Mesodermal cell (in vitro differentiated cells): ENCODE data around the gene RHO. TPM values are rescaled to one million over a fixed set of nuclear protein-coding genes. Genes with fewer than 3 reads are reported as not detected.
A peak's percentile ranks its signal among the peaks of the same experiment; 100 is the strongest.
"Not testable (repeated sequence)": the region's sequence is repeated elsewhere in the genome, so short reads cannot be mapped to it uniquely, and the experiment has no call there.

Experiments
- H3K27ac ChIP-seq: 2 replicates; pipeline ENCODE4 v1.7.0; 2013; ENCODE audit warnings: mild to moderate bottlenecking, low read depth, low read length, moderate library complexity; ENCODE audit not compliant: severe bottlenecking
- H3K36me3 ChIP-seq: 2 replicates; pipeline ENCODE4 v1.7.1; 2013; ENCODE audit warnings: mild to moderate bottlenecking, low read length, moderate library complexity; ENCODE audit not compliant: control insufficient read depth, insufficient read depth
- H3K4me1 ChIP-seq: one replicate; pipeline ENCODE4 v1.7.1; 2013; ENCODE audit warnings: mild to moderate bottlenecking, low read length; ENCODE audit not compliant: insufficient read depth, control insufficient read depth, poor library complexity, severe bottlenecking
- H3K4me3 ChIP-seq: 2 replicates; pipeline ENCODE4 v1.7.0; 2013; ENCODE audit warnings: low read length, control low read depth, mild to moderate bottlenecking; ENCODE audit not compliant: insufficient read depth, poor library complexity, severe bottlenecking; ENCODE audit errors: extremely low read depth
- H3K9me3 ChIP-seq: 2 replicates; pipeline ENCODE4 v1.7.1; 2013; ENCODE audit warnings: mild to moderate bottlenecking, low read length, moderate library complexity; ENCODE audit not compliant: control insufficient read depth
- WGBS, 2 experiments: methylation state at CpG; one replicate each; pipeline ENCODE4 v1.1.5; 2013; ENCODE audit warnings: missing lambda C conversion rate in 2 of 2; ENCODE audit not compliant: insufficient coverage in 2 of 2; 5-methylcytosine and 5-hydroxymethylcytosine counted together
- polyA plus RNA-seq, 2 experiments: library from polyadenylated mRNA; stranded (reverse); fragments of 50-300 nt; gene quantifications; one replicate each; pipeline ENCODE4 v1.2.3, GENCODE V29; 2013

Gene RHO
- not detected for polyA plus RNA-seq (2013, experiment 1 of 2)
- polyA plus RNA-seq (2013, experiment 2 of 2), result not detected

GRCh38 chr3:129528589-129529100, at the start of gene RHO:
TSS of gene RHO (plus strand) at chr3:129528639. CDS start at chr3:129528734, 95 bp downstream.
- H3K36me3 ChIP-seq, result no peaks in the 10 kb centered on the region
- WGBS, 2 experiments, result 94 to 97% methylated on average over 17 of the region's 18 CpGs
- H3K27ac ChIP-seq, result no peak within 1 kb of the TSS
- peaks cover 9% of the 10 kb centered on the region for H3K4me1 ChIP-seq
- H3K9me3 ChIP-seq, result no peaks in the 10 kb centered on the region
- H3K4me3 ChIP-seq, result no peak within 1 kb of the TSS

GRCh38 chr3:129481225-129481765, 47.1 kb upstream of the RHO start:
- H3K4me3 ChIP-seq, H3K9me3 ChIP-seq: not testable (repeated sequence)
- Histone ChIP-seq H3K4me1 (peaks cover 24% of the 10 kb centered on the region), H3K27ac (peak overlapping the region; percentile 33), H3K36me3 (peaks cover 36% of the 10 kb centered on the region)
- 85 to 100% methylated on average over 1 to 3 of the region's 11 CpGs for WGBS, 2 experiments

- H3K27ac ChIP-seq, result peak overlapping the region; percentile 36
- 89 to 92% methylated on average over 8 to 12 of the region's 12 CpGs for WGBS, 2 experiments
- H3K9me3 ChIP-seq, result no peaks in the 10 kb centered on the region
- H3K36me3 ChIP-seq, result peaks cover 34% of the 10 kb centered on the region
- peaks cover 30% of the 10 kb centered on the region for H3K4me1 ChIP-seq
- no peak overlapping the region for H3K4me3 ChIP-seq
These were observed 46.6 kb upstream of the RHO start for GRCh38 chr3:129481766-129482332.

GRCh38 chr3:129482721-129483120, 45.7 kb upstream of the RHO start:
- H3K4me1 ChIP-seq, result peaks cover 36% of the 10 kb centered on the region
- no peaks in the 10 kb centered on the region for H3K9me3 ChIP-seq
- H3K4me3 ChIP-seq, result no peak overlapping the region
- H3K36me3 ChIP-seq, result peaks cover 27% of the 10 kb centered on the region
- 86% methylated on average over 1 of the region's 1 CpG; no CpG with 5 or more reads in 1 of the 2 experiments for WGBS, 2 experiments
- no peak overlapping the region for H3K27ac ChIP-seq

GRCh38 chr3:129483870-129484269, 44.6 kb upstream of the RHO start:
- no peak overlapping the region for H3K4me3 ChIP-seq
- peaks cover 21% of the 10 kb centered on the region for H3K36me3 ChIP-seq
- no peaks in the 10 kb centered on the region for H3K9me3 ChIP-seq
- peaks cover 37% of the 10 kb centered on the region for H3K4me1 ChIP-seq
- no peak overlapping the region for H3K27ac ChIP-seq
- WGBS, 2 experiments, result 69 to 73% methylated on average over 8 of the region's 8 CpGs

GRCh38 chr3:129485146-129485545, 43.3 kb upstream of the RHO start:
- not testable (repeated sequence) for H3K36me3 ChIP-seq, H3K27ac ChIP-seq, H3K9me3 ChIP-seq, H3K4me3 ChIP-seq
- 90 to 100% methylated on average over 2 to 4 of the region's 6 CpGs for WGBS, 2 experiments
- peaks cover 37% of the 10 kb centered on the region for H3K4me1 ChIP-seq

- WGBS, 2 experiments, result 80 to 83% methylated on average over 9 to 10 of the region's 11 CpGs
- Histone ChIP-seq H3K9me3 (no peaks in the 10 kb centered on the region), H3K4me3 (no peak overlapping the region), H3K4me1 (peaks cover 43% of the 10 kb centered on the region), H3K36me3 (peaks cover 4% of the 10 kb centered on the region), H3K27ac (no peak overlapping the region)
These were observed 42.4 kb upstream of the RHO start for GRCh38 chr3:129485721-129486663.

- Histone ChIP-seq H3K9me3 (no peaks in the 10 kb centered on the region), H3K27ac (no peak overlapping the region), H3K4me3 (no peak overlapping the region), H3K36me3 (peaks cover 7% of the 10 kb centered on the region), H3K4me1 (peaks cover 45% of the 10 kb centered on the region)
- WGBS, 2 experiments, result 100% methylated on average over 2 of the region's 2 CpGs; no CpG with 5 or more reads in 1 of the 2 experiments
These were observed 41.8 kb upstream of the RHO start for GRCh38 chr3:129486664-129487035.

GRCh38 chr3:129487183-129487867, 41.1 kb upstream of the RHO start:
- peaks cover 41% of the 10 kb centered on the region for H3K4me1 ChIP-seq
- H3K27ac ChIP-seq, result no peak overlapping the region

GRCh38 chr3:129487868-129488335, 40.5 kb upstream of the RHO start:
- Histone ChIP-seq H3K36me3 (peaks cover 14% of the 10 kb centered on the region), H3K4me1 (peaks cover 39% of the 10 kb centered on the region)
- H3K27ac ChIP-seq, H3K4me3 ChIP-seq, H3K9me3 ChIP-seq: not testable (repeated sequence)
- 81 to 88% methylated on average over 3 to 4 of the region's 4 CpGs for WGBS, 2 experiments

More at GRCh38 chr3:129487183-129487867, 41.1 kb upstream of the RHO start:
- no peak overlapping the region for H3K4me3 ChIP-seq
- H3K36me3 ChIP-seq, result peaks cover 10% of the 10 kb centered on the region
- 90 to 98% methylated on average over 13 of the region's 13 CpGs for WGBS, 2 experiments
- no peaks in the 10 kb centered on the region for H3K9me3 ChIP-seq
